Activated CD4-positive, CD25-positive, alpha-beta regulatory T cell treated with anti-CD3 and anti-CD28 coated beads, Interleukin-2, amount 50 U/mL, for 72 hours (primary cell): ENCODE measurements around the gene SLC35F6.
A peak's percentile ranks its signal among the peaks of the same experiment; 100 is the strongest.
"Not testable (repeated sequence)": the region's sequence is repeated elsewhere in the genome, so short reads cannot be mapped to it uniquely, and the experiment has no call there.

Source experiments
- DNase-seq: peaks from one replicate; pipeline ENCODE4 v3.0.0; 2021

The SLC35F6 gene

DNA sequence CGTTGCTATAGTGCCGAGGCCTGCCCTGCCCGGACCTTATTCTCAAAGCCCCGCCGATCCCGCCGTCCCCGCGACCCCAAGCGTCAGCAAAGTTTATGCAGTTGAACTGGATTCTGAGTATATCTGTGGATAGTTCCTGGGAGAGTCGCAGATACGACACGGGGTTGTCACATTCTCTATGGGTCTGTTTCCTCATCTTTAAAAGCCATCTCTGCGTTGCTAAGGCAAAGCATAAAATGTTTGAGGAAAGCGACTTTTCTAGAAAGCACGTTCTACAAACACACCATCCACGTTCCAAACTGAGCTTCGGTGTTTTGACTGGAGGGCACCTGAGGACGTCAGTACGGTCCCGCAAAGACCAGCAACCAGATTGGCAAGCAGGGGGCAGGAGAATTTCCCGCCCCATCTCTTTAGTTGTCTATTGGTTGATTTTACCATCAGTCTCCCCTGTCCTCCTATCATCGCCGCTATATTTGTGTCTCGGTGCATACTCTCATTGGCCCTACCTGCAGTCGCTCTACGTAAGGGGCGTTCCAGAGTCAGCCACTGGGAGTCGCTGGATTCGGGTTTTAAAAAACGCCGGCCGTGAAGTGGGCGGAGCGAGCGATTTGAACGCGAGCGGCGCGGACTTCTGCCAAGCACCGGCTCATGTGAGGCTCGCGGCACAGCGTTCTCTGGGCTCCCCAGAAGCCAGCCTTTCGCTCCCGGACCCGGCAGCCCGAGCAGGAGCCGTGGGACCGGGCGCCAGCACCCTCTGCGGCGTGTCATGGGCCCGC lies 21.5 kb downstream of the SLC35F6 start, which contains the start of gene CENPA:
Gene CENPA (plus strand): TSS at position 626 of the 776 bp plus-strand sequence. CDS start 141 bp downstream, at position 767.
- peak; percentile 91 for DNase-seq

DNA sequence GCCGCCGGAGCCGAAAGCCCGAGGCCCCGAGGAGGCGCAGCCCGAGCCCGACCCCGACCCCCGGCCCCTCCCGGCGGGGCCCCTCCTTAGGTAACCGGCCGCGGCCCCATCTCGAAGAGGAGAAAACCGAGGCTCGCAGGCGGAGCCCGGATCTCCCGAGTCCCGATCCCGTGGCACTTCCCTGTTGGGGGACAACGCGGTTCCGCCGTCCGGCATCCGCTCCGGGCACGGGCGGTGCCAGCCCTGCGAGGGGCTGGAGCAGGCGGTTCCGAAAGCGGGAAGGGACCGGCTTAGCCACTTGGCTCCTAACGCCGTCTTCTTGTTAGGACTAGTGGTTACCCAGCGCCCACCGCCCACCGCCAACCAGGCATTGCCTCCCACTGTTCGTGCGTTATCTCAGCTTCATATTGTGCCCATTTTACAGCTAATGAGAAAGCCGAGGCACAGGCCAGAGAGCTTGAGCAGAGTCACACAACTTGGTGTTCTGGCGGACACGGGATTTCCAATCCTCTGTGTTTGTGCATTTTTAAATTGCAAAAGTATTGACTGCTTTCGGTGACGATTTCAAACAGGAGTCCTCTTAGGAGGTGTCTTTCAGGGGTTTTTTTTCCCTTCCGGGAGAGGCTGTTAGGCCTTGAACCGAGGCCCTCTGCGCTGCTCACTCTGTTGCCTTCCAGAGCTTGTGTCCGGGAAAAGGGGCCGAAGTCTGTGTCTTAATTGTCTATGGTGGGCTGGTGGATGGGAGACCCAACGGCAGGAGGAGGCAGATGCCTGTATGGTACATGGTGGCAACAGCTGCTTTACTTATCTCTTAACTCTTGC lies 22.3 kb downstream of the SLC35F6 start:
- DNase-seq = no peak

DNA sequence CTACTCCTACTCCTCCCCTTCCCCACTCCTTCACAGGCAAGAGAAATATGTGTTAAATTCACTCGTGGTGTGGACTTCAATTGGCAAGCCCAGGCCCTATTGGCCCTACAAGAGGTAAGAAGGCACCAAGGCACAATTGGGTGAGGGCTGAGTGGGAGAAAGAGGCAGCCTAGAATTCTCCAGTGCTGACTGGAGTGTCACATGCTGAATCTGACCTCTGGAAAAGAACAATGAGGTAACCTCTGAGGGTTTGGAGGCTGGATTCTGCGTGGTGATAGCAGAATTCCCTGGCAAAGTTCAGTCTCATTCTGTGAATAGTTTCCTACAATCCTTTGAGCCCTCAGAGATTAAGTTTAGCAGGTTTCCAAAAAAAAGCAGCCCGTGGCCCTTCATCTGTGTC lies 28.6 kb downstream of the SLC35F6 start:
- no peak for DNase-seq

DNA sequence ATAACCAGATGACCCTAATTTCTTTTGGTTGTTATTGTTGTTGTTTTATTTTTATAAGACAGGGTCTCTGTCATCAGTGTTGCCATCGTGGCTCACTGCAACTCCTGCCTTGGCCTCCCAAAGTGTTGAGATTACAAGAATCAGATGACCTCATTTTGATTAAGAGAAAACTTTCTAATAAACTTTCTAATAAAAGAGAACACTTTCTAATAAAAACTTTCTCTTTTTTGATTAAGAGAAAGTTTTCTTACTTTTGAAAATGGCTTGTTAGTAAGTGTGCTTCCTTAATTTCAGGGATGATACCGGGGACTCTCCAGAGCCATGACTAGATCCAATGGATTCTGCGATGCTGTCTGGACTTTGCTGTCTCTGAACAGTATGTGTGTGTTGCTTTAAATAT lies 29.4 kb downstream of the SLC35F6 start:
- no peak for DNase-seq

DNA sequence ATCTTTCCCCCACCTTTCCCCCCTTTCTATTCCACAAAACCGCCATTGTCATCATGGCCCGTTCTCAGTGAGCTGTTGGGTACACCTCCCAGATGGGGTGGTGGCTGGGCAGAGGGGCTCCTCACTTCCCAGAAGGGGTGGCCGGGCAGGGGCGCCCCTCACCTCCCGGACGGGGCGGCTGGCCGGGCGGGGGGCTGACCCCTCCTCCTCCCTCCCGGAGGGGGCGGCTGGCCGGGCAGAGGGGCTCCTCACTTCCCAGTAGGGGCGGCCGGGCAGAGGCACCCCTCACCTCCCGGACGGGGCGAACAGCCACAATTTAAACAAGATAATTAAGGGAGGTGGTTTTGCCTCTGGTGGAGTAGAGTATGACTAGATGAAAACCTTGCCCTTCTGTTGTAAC lies 31.1 kb downstream of the SLC35F6 start:
- not testable (repeated sequence) for DNase-seq

DNA sequence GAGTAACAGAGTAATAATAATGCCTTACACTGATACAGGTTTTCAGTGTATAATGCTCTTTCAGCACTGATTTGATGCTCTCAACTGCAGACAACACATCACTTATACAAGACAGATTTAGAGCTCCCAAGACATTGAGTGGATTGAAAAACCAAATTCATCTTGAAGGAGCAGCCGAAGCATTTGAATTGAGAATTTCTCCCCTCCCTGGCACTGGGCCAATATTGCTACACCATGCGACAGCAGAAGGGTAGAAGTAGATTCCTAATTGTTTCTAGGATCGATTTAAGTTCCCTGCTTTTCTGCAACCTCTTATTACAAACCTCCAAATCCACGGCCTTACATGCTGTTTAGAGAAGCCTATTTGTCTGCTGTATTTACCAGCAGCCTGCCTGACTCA lies 37.2 kb downstream of the SLC35F6 start:
- DNase-seq = no peak

DNA sequence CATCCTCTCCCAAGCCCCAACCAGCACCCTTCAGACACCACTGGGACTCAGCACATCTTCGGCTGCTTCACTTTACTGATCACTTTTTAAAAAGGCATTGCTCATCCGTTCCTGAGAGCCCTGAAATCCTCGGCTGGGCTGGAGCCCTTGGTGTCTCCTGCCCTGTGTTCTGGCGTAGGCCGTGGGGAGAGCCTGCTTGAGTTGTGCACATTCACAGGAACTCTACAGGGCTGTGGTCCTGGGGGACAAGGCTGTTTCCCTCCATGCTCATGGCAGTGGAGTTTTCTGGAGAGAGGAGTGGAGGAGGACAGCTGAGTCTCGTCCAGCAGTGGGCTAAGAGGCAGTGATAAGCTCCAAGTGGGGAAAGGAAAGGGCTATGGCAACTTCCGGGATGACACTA lies 37.7 kb downstream of the SLC35F6 start:
- DNase-seq = no peak

DNA sequence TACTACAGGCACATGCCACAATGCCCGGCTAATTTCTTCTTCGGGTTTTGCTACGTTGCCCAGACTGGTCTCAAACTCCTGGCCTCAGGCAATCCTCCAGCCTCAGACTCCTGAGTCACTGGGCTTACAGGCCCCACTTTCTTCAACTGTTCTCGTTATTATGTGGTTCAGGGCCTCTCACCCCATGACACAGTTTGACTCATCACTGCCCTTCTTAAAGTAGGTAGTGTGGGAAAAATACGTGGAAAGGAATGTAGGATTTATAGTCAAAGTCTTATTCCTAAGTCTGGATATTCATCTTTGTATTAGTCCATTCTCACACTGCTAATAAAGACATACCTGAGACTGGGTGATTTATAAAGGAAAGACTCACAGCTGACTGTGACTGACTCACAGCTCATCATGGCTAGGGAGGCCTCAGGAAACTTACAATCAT lies 41.2 kb downstream of the SLC35F6 start:
- no peak for DNase-seq

DNA sequence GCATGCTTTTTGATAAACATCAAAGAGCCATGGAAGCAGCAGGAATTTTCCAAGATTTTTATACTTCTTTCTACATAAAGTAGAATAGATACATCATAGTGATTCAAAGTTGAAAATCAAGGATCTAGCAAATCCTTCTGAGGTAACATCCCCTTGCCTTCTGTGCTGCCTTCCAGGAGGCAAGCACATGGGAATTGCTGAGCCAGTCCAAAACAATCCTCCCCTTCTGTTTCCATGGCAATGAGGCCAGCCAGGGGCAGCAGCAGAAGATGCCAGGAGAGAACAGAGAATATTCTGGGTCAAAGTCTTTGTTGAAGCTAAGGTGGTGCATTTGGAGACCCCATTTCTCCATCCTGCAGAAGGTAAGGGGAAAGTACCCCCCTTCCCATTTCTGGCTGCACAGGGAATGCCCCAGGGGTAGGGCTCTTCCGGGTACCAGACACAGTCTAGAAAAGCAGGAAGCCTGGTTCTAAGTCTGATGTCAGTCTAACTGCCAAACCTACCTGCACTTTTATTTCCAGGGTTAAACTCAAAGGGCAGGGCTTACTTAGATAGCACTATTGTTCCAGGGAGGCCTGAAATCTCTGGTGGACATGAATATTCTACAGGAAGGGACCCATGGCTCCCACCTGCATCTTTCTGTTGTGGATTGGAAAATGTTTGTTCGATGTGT lies 43.8 kb downstream of the SLC35F6 start:
- DNase-seq = no peak

DNA sequence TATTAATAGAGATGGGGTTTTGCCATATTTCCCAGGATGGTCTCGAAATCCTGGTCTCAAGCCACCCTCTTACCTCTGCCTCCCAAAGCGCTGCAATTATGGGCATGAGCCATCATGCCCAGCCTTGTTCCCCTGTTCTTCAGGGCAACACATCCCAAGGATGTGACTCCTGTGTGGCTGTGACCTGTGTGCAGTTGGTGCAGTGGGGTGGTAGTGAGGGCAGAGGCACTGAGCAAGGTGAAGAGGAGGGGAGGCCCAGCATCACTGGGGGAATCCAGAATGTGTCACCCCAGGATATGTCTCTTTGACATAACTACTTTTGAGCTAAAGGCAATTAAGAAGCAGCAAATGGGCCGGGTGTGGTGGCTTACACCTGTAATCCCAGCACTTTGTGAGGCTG lies 45.1 kb downstream of the SLC35F6 start:
- no peak for DNase-seq

DNA sequence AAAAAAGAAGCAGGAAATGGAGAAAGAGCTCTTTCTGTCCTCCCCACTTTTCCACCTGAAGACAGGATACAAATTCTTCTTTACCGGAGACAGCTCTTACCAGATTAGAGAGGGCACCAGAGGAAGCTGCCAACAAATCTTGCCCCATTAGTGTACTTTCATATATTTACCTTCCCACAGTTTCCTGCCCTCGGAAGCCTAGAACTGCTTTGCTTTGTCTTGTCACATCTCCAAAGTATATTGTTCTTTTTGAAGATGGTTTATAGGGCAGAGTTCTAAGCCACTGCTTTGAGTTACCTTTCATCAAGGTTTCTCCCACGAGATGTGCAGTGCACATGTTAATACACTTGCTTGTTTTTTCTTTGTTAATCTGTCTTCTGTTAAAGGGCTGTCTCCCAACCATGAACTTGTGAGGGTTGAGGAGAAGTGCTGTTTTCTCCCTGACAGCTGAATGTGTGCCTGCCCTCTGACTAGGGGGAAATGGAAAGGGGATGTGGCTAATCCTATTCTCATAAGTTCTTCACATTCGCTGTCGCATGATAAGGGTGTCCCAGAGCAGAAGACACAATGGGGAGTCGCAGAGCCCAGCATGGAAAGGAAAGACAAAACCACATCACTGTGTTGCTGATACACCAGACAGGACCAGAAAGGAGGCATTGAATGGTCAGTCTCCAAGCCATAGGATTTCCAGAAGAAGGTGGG lies 45.9 kb downstream of the SLC35F6 start:
- DNase-seq = no peak

DNA sequence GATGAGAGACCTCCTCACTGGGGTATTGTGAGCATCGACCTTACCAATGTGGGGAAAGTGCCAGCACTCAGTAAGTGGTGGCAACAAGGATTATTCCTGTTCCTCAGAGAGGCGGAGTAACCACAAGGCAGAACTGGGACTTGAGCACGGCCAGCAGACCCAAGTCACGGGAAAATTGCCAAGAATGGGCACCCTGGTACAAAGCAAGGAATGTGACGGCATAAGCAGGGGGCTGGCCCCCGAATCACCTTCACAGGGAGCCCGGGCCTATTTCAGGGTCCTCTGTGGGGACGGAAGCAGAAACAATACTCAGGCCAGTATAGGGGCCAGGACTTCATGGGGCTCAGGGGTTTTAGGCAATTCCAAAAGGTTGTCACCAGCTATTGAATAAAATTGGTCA lies 47.2 kb downstream of the SLC35F6 start:
- DNase-seq = no peak

DNA sequence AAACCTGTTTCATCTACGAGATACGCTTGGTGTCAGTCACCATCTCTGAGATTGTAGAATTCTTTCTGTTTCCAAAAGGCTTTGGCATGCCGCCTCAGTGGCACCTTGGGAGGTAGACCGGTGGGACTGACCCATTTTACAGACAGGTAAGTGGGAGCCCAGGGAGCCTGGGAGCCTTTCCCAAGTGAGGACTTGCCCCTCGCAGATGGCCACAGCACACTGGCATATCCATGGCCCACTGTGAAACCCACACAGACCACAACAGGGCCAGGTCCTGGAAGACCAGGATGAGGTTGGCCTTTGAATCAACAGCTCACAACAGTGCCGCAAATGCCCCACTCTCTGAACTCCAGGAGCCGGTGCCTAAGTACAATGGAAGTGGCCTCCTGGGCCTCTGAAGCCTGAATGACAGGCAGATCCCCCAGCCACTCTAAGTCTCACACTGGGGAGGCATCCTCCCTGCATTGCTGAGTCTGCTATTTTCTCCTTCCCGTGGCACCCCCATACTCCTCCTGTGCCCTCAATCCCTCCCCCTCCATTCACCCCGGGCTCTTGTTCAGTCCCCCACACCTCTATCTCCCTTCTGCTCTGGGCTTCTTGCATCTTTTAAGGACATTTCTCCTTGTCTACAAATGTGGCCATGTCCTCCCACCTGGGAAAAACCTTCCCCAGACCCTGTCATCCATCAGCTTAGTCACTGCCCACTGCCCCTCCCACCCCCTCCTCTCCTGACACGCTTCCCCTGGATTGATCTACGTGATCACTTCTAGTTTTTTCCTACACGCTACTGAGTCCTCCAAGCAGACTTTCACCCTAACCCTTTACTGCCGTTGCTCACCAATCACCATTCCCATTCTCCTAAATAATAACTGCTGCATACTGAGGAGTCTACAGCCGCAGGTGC lies 48.0 kb downstream of the SLC35F6 start:
- no peak for DNase-seq

DNA sequence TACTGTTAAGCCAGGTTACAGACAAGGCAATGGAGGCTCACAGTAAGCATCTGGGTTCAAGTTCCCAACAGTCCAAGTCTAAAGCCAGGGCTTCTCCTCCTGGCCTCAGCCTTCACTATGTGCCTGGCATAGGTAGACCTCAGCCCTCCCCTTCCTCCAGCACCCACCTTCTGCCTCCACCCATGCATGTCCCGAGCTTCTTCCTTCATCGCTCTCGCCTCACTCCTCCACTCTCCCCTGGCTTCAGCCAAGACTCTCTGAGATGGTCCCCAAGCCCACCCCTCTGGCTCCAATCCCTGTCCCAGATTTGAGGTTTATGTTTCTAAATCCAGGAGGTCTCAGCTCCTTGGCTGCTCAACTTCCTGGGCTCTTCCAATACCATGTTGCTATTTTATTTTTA lies 48.6 kb downstream of the SLC35F6 start:
- no peak for DNase-seq

DNA sequence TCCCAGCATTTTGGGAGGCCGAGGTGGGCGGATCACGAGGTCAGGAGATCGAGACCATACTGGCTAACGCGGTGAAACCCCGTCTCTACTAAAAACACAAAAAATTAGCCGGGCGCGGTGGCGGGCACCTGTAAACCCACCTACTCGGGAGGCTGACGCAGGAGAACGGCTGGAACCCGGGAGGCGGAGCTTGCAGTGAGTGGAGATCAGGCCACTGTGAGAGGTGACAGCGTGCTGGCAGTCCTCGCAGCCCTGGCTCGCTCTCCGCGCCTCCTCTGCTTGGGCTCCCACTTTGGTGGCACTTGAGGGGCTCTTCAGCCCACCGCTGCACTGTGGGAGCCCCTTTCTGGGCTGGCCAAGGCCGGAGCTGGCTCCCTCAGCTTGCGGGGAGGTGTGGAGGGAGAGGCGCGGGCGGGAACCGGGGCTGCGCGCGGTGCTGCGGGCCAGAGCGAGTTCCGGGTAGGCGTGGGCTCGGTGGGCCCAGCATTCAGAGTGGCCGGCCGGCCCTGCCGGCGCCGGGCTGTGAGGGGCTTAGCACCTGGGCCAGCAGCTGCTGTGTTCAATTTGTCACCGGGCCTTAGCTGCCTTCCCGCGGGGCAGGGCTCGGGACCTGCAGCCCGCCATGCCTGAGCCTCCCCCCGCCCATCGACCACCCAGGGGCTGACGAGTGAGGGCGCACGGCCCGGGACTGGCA lies 50.1 kb downstream of the SLC35F6 start:
- not testable (repeated sequence) for DNase-seq

DNA sequence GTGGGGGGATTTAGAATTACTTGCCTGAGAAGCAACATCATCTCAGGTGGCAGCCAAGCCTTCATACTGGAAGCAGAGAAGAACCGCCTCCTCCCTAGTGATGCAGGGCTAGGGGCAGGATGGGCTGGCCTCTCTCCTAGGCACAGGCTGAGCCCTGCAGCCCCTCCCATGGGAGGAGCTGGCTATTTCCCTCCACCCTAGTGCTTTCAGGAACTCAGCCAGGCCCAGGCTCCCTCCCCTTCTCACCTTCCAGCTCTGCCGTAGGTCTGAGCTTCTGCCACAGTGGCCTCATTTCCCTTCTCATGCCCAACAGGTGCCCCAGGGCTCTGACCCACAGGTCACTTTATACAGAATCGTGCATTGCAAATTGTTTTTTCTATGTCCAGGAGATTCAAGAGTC lies 52.8 kb downstream of the SLC35F6 start:
- DNase-seq = no peak

DNA sequence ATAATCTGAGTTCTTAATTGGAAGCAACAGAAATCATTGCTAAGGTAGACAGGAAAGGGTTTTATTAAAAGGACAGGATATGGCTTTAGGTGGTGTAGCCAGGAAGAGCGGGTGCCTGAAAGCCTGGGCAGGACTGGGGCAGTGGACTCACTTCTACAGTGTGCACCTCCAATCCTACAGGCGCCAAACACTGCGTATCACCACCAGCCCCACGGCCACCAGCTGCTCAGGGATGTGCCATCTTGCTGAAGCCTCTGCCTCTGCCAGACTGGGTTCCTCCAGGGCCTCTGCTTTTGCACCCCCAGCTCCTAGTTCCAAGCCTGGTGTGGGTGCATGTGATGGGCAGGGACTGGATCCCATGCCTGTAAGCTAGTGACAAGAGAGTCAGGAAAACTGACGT lies 54.2 kb downstream of the SLC35F6 start:
- no peak for DNase-seq

DNA sequence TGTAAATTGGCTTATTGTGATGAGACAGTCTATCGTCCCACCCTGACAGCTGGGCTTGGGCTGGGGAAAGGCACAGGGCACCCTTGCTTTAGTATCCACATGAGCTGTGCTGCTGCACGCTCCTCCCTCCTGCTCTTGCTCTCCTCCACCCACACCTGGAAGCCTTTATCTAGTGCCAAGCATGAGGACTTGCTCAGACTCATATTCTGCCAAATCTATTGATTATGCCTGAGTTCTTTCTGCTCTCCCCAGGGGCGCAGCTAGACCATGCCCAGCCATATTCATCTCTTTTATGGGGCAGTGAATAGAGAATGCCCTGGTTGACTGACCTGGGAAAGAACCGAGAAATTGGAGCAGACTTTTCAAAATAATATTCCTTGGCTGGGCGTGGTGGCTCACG lies 54.9 kb downstream of the SLC35F6 start:
- no peak for DNase-seq

DNA sequence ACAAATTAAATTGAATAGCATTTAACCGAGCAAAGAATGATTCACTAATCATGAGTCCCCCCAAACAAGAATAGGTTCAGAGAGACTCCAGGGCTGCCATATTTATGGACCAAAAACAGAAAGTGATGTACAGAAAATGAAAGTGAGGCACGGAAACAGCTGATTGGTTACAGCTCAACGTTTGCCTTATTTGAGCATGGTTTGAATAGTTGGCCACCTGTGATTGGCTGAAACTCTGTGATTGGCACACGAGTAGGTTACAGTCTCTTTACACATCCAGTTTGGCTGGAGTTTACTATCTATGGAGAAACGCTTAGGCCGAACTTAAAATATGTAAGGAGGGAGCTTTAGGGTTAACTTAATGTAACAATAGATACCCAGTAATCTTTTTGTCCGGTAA lies 56.8 kb downstream of the SLC35F6 start:
- DNase-seq = no peak

DNA sequence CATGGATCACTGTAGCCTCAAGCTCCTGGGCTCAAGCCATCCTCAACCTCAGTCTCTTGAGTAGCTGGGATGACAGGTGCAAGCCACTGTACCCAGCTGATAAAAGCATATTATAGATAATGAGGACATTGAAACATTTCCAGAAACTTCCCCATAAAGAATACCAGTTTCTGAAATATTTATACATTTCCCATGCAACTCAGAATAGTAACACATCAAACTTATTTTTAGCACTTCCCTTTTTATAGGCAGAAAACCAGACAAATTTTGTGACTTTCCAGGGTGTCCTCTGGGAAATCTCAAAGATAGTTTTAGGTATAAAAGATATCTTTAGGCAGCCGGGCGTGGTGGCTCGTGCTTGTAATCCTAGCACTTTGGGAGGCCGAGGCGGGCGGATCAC lies 58.8 kb downstream of the SLC35F6 start:
- DNase-seq = no peak
